ENCODE results near the gene RAD23A. TPM values are rescaled to one million over a fixed set of nuclear protein-coding genes. Genes with fewer than 3 reads are reported as not detected.
A peak's percentile ranks its signal among the peaks of the same experiment; 100 is the strongest.

Gene RAD23A
- total and polyA plus RNA-seq, 9 of the 15 experiments (the other 6 are each of a cell fraction or from before 2014, with no cell fraction given) = 9.5 to 181 (median 101) TPM

DNA sequence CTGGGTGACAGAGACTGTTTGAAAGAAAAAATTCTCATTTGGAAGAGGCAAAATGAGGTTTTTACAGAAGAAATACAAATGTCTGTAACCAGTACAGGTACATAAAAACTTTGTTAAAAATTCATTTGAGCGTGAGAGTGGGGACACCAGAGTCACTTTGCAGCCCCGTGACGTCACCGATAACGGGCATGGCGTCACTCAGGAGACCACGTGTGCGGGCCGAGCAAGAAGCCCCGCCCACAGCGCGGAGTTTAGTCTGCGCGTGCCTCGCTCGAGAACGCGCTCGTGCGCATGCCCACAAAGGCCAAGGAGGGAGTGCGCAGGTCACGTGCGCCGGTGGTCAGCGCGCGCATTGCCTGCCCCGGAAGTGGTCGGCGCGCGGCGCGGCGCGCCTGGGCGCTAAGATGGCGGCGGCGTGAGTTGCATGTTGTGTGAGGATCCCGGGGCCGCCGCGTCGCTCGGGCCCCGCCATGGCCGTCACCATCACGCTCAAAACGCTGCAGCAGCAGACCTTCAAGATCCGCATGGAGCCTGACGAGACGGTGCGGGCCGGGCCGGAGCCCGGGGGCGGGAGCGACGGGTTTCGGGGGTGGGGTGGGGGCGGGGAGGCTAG, at the start of gene RAD23A (continued):
- TF ChIP-seq KAT2B (IDR thresholded peaks at IDR 0.05; ENCODE audit: low read depth, low read length) (no peak), RFX1 (IDR thresholded peaks at IDR 0.05) (no peak), SAFB2 (IDR thresholded peaks at IDR 0.05; ENCODE audit: borderline replicate concordance, low read depth, low read length, severe bottlenecking) (no peak), SLC30A9 (CRISPR knock-in tag; IDR thresholded peaks at IDR 0.05) (no peak), TAF7 (tag; IDR thresholded peaks at IDR 0.05) (peak; percentile 83), GABPB1 (CRISPR knock-in tag; IDR thresholded peaks at IDR 0.05) (peak; percentile 98), NFXL1 (CRISPR knock-in tag; IDR thresholded peaks at IDR 0.05) (no peak), GATAD2A (IDR thresholded peaks at IDR 0.05) (no peak), BRF1 (IDR thresholded peaks at IDR 0.05; ENCODE audit: borderline replicate concordance, extremely low read depth, insufficient read length) (no peak), PYGO2 (tag; IDR thresholded peaks at IDR 0.05) (no peak), SPI1 (IDR thresholded peaks at IDR 0.05; ENCODE audit: borderline replicate concordance, low read depth, low read length) (no peak), RBM22 (IDR thresholded peaks at IDR 0.05; ENCODE audit: low read depth, low read length, poor library complexity, severe bottlenecking) (peak; percentile 90), ZNF696 (CRISPR knock-in tag; conservative IDR thresholded peaks at IDR 0.05) (no peak), ZNF561 (CRISPR knock-in tag; conservative IDR thresholded peaks at IDR 0.05) (0 out of 2 replicates have a peak, but pooled peaks have one; percentile 2)
- TF ChIP-seq, protein P1, sequence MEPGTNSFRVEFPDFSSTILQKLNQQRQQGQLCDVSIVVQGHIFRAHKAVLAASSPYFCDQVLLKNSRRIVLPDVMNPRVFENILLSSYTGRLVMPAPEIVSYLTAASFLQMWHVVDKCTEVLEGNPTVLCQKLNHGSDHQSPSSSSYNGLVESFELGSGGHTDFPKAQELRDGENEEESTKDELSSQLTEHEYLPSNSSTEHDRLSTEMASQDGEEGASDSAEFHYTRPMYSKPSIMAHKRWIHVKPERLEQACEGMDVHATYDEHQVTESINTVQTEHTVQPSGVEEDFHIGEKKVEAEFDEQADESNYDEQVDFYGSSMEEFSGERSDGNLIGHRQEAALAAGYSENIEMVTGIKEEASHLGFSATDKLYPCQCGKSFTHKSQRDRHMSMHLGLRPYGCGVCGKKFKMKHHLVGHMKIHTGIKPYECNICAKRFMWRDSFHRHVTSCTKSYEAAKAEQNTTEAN (CRISPR knock-in tag; IDR thresholded peaks at IDR 0.05) = peak; percentile 59; the same call in 1 of the 2 replicates
- TF ChIP-seq, protein P2, sequence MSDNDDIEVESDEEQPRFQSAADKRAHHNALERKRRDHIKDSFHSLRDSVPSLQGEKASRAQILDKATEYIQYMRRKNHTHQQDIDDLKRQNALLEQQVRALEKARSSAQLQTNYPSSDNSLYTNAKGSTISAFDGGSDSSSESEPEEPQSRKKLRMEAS (CRISPR knock-in tag; IDR thresholded peaks at IDR 0.05) = peak; percentile 99
- TF ChIP-seq, protein P3, sequence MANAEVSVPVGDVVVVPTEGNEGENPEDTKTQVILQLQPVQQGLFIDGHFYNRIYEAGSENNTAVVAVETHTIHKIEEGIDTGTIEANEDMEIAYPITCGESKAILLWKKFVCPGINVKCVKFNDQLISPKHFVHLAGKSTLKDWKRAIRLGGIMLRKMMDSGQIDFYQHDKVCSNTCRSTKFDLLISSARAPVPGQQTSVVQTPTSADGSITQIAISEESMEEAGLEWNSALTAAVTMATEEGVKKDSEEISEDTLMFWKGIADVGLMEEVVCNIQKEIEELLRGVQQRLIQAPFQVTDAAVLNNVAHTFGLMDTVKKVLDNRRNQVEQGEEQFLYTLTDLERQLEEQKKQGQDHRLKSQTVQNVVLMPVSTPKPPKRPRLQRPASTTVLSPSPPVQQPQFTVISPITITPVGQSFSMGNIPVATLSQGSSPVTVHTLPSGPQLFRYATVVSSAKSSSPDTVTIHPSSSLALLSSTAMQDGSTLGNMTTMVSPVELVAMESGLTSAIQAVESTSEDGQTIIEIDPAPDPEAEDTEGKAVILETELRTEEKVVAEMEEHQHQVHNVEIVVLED (CRISPR knock-in tag; IDR thresholded peaks at IDR 0.05) = peak; percentile 90
- TF ChIP-seq, protein P4, sequence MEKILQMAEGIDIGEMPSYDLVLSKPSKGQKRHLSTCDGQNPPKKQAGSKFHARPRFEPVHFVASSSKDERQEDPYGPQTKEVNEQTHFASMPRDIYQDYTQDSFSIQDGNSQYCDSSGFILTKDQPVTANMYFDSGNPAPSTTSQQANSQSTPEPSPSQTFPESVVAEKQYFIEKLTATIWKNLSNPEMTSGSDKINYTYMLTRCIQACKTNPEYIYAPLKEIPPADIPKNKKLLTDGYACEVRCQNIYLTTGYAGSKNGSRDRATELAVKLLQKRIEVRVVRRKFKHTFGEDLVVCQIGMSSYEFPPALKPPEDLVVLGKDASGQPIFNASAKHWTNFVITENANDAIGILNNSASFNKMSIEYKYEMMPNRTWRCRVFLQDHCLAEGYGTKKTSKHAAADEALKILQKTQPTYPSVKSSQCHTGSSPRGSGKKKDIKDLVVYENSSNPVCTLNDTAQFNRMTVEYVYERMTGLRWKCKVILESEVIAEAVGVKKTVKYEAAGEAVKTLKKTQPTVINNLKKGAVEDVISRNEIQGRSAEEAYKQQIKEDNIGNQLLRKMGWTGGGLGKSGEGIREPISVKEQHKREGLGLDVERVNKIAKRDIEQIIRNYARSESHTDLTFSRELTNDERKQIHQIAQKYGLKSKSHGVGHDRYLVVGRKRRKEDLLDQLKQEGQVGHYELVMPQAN (IDR thresholded peaks at IDR 0.05; ENCODE audit: borderline replicate concordance) = peak; percentile 63; the same call in 1 of the 2 replicates
- TF ChIP-seq, protein P5, sequence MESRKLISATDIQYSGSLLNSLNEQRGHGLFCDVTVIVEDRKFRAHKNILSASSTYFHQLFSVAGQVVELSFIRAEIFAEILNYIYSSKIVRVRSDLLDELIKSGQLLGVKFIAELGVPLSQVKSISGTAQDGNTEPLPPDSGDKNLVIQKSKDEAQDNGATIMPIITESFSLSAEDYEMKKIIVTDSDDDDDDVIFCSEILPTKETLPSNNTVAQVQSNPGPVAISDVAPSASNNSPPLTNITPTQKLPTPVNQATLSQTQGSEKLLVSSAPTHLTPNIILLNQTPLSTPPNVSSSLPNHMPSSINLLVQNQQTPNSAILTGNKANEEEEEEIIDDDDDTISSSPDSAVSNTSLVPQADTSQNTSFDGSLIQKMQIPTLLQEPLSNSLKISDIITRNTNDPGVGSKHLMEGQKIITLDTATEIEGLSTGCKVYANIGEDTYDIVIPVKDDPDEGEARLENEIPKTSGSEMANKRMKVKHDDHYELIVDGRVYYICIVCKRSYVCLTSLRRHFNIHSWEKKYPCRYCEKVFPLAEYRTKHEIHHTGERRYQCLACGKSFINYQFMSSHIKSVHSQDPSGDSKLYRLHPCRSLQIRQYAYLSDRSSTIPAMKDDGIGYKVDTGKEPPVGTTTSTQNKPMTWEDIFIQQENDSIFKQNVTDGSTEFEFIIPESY (CRISPR knock-in tag; IDR thresholded peaks at IDR 0.05) = peak; percentile 97
- TF ChIP-seq, protein P6, sequence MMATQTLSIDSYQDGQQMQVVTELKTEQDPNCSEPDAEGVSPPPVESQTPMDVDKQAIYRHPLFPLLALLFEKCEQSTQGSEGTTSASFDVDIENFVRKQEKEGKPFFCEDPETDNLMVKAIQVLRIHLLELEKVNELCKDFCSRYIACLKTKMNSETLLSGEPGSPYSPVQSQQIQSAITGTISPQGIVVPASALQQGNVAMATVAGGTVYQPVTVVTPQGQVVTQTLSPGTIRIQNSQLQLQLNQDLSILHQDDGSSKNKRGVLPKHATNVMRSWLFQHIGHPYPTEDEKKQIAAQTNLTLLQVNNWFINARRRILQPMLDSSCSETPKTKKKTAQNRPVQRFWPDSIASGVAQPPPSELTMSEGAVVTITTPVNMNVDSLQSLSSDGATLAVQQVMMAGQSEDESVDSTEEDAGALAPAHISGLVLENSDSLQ (IDR thresholded peaks at IDR 0.05) = peak; percentile 79

All from K562 (cell line).